Stimulated activated CD8-positive, alpha-beta memory T cell treated with anti-CD3 and anti-CD28 coated beads, Interleukin-2, amount 100 ng/mL, for 48 hours (primary cell): Measurements from ENCODE around the gene ARSG.
A peak's percentile ranks its signal among the peaks of the same experiment; 100 is the strongest.

ENCODE experiments used
- DNase-seq, 2 donors: peaks; one replicate each; pipeline ENCODE4 v3.0.0-alpha.2; 2020; ENCODE audit warnings: low read depth in 2 of 2

ARSG gene

DNA sequence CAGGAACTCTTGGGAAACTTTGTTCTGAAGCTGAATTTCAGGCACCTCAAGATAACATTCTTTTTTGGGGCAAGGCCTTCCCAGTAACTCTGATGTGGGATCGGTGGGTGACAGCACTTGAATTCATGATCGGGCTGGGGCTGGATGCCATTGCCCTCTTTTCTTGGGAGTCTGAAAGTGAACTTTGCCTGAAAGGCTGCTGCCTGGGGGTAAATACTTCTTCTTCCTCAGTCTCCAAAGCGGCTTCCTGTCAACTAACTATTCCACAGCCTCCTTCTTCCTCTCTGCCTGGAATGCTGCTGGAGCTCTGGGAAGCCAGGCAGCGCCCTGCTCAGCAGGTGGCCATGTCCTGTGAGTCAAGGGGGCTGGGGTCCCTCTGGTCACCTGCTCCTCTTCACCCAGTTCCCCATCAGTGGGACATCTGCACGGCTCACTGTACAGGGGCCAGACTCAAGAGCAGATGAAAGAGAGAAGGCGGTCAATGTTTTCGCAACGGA is 86.5 kb downstream of the ARSG start:
- DNase-seq, result no peak

DNA sequence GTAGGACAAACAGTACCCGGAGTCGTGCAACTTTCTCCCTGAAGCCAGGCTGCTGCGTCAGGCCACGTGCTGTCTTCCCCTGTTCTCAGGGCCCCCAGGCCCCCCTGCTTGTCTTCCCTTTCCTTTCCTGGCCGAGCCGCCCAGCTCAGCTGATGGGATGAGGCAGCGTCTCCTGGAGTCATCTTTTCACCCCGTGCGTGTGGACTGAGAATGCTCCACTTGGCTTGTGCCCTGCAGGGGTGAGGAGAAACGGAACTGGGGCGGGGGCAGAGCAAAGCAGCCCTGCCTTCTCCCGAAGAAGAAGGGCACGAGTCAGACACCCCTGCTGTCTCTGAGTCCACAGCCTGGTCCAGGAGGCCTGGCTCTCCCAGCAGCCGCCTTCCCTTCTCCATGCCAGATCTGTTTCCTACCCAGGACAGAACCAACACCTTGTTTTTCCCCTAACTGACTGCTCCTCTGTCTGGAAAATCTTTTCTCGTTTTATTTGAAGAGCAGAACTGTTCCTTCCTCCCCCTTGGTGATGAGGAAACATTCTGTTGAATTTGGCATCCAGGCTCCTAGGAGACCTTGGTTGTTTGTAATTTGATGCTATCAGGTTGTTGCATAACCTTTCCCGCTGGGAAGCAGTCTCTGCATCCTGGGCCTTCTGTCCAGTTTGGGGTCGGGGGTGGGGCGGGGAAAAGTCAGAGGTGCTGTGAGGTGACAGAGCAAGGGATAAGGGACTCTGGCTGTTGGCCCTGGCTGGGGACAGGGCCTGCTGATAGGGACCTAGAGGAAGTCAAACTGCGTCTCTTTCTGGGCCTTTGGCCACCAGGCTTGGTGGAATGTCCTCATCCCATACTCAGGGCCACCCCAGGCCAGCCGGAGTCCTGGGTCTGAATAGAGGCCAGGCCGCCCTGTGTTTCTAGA is 87.2 kb downstream of the ARSG start:
- DNase-seq, result no peak

DNA sequence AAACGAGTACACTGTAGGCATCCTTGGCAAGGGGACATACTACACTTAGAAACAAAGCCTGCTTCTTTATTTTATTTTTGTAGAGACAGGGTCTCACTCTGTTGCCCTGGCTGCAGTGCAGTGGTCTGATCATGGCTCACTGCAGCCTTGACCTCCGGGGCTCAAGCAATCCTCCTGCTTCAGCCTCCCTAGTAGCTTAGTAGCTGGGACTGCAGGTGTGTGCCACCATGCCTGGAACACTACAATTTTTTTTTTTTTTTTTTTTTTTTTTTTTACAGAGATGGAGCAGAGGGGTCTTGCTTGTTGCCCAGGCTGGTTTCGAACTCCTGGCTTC is 87.8 kb downstream of the ARSG start:
- DNase-seq, result no peak

DNA sequence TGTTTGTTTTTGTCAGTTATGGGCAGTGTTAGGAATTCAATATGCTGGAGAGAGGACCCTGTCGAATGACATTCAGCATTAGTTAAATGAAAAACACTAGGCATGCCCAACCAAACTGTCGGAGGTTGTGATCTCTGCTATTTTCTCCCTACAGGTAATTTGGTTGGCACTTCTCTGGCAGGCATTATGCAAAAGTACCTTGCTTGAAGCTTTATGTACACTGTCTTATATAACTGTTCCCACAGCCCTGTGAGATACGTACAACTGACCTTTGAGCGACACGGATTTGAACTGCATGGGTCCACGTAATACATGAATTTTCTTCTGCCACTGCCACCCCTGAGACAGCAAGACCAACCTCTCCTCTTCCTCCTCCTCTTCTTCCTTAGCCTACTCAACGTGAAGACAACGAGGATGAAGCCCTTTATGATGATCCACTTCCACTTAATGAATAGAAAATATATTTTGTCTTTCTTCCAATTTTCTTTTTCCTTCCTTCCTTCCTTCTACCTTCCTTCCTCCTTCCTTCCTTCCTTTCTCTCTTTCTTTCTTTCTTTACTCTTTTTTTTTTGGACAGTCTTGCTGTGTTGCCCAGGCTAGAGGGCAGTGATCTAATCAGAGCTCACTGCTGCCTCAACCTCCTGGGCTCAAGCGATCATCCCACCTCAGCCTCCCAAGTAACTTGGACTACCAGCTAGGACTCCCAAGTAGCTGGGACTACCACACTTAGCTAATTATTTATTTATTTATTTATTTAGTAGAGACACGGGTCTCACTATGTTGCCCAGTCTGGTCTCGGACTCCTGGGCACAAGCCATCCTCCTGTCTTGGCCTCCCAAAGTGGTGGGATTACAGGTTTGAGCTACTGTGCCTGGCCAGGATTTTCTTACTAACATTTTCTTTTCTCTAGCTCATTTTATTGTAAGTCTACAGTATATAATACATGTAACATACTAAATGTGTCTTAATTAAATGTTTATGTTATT is 88.7 kb downstream of the ARSG start:
- no peak for DNase-seq

DNA sequence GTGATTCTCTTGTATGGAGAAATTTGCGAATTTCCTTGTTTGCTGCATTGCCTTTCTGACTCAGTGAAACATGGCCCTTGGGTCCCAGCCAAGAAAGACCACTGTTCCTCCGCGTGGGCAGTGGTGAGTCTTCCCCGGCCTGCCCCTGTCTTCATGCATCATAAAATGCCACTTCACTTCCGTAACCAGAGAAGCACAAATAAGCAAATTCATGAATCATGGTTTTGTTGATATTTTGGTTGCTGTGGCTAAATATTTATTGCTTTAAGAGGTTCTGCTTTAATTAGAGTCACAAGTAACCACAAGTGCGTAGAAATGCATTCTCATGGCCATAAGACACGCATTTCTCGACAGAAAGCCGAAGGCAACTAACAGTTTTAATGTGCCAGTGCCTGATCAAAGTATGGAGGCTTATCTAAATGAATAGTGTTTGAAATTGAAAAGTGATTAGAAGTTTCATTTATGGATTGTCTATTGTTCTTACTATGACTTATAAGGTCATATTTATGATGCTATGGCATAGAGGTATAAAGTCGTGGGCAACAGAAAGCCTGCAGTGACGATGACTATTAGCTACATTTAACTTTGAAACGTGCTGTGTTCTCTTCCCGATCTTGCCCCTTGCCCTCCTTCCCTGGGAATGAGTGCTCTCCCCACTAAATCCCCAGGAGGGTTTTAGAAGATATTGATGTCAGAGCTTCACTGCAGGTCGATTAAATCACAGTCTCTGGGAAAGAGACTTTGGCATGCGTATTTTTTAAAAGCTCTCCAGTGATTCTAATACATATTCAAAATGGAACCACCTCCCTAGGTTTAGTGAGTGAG is 90.0 kb downstream of the ARSG start:
- peak in 1 of 2 donors; percentile 23 for DNase-seq

DNA sequence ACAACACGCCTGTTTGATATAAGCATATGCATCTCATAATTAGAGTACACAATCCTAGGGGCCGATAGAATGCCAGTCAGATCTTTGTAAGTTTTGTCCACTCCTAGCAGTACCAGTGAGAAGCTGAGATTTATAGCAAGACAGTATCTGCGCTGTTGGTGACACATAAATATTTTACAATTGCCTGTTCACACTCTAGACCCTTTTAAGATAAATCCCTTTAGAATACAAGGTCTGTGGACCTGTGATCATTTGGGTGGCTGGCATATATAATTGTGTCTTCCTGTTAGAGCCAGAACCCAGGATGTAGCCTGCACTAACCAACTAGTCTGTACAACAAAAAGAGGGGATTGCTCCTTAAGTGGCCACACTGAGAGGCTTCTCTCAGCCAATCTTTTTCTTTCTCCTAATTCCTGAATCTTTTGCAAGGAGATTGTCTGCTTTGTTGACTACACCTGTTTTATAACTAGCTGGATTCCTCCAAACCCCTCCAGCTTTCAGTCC is 91.3 kb downstream of the ARSG start:
- no peak for DNase-seq

DNA sequence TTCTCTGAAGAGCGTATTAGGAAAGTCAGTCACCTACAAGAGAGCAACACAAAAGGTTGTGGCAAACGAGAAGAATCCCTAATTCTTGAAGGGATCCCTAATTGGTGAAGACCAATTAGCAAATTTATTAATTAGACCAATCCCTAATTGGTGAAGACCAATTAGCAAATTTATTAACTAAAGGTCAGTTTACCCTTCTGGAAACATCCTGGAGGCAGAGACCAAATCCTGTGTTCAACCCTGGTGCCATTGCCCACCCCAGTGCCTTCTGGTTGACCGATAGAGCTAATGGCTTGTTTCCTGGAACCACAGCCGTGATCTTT is 91.8 kb downstream of the ARSG start:
- DNase-seq, result no peak

DNA sequence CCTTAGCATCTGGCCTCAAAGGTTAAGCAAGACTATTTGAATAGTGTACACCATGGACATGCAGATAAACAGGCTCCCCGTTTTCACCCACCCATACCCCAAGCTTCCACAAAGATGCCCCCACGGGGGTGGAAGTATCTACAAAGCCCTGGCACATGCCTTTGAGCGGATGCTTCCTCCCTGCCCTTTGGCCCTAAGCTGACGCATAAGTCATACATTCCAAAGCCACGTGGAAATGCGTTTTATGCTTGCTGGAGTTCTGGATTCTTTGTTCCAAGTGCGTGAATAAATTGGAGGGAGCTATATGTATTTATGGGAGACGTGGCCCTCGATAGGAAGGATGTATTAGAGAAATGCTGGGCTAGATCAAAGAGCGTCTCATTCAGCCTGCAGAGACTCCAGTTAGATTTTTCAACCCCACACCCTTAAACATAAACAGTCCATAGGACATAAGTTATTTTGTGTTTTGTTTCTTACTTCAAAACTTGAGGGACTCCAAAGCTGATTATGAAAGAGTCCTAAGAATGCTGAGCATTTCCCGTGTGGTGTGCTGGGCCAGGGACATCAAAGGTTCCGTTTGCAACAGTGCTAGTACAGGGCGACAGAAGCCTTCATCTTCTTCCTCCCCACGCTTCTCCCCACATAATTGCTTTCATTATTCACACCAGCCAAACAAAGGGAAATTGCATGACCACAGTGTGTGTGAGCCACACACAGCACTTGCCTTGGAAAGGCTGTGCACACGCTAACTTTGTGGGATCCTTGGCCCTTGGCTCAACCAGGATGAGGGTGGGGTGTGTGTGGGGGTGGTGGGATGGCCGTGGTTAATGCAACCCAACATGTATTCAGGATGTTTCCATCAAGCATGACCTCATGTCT is 92.4 kb downstream of the ARSG start:
- no peak for DNase-seq

DNA sequence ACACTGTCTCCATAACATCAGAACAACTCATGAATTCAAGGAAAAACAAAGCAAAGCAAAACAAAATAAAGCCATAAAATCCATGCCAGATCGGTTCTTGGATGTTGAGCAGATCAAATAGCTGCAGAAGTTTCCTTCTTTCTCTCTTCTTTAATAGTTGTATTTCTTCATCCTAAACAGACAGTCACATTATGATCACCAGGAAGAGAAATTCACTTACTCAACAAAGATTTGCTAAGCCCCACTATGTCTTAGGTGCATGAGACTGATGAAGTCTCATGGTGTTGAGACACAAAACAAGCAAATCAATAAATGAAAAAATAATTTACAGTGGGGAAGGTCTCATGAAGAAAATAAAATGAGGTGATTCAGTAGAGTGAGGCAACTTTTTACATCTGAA is 93.2 kb downstream of the ARSG start:
- DNase-seq, result no peak

DNA sequence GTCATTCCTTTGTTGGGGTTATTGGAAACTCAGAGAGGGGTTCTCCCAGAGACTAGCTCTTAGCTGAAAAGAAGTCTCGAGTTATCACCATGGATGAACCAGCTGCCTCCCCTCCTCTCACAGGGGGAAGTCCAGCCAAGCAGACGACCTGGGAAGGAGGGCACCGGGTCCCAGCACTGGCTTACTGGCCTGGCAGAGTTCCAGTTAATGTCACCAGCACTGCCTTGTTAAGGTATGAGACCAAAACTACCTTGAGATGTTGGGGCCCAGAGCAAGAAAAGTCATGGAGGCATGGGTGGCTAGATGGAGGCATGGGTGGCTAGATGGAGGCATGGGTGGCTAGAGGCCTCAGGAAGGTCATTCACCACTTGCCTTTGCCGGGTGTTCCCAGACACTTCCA is 93.6 kb downstream of the ARSG start:
- DNase-seq, result no peak

DNA sequence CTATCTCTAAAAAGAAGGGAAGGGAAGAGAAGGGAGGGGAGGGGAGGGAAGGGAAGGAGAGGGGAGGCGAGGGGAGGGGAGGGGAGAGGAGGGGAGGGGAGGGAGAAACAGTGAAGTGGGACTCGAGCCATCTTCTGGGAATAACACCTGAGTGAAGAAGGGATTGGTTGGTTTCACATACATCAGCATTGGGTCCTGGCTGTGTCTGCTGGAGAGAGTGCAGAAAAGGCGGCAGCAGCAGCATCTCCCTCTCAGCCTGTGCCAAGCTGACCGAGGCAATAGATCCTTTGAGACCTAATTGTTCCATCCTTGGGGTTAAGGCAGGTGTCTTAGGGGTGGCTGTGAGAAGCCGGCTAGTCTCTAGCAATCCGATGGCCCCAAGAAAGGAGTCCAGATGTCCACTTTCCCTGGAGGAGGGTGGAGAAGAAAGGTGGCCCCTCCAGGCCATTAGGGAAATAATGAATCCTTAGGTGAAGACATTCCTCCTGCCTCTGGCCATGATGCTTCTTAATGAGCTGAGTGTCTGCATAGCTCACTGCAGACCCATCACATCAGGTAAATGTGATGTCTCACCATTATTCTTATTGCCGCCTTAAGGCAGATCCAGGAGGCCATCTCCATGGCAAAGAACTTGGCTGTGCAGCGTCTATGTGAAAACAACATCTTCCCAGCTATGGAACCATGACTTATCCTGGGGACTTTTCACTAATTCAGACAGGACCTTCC is 94.4 kb downstream of the ARSG start:
- no peak for DNase-seq

DNA sequence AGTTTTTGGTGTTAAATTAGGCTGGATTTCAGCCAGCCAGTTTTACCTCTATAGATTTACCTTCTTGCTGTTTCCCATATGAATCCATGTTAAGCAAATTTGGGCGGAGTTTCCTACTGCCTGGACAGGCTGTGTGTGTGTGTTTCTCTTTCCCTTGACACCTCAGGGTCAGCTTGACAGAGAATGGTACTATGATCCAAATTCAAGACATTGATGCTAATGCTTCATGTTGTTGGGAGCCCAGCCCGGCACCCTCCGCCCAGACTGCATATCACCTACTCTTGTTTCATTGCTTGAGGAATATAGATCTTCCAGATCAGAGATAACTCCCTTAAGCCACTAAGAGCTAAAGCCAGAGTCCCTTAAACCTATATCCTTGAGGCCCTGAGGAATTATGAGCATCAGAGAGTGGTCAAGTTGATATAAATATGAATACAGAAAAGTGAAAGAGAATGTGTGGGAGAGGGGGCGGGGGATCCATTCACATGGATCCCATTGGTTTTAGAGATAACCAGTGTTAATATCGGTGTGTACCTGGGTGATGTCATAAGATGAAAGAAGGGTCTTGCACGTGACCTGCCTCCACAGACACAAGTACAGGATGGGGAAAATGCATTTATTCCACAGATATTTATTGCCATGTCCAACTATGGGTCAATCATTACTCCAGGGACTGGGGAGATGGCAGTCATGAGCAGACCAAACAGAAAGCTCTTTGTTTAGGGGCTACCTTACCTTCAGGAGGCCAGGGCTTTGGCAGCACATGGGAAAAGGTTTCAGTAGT is 96.3 kb downstream of the ARSG start:
- no peak for DNase-seq

DNA sequence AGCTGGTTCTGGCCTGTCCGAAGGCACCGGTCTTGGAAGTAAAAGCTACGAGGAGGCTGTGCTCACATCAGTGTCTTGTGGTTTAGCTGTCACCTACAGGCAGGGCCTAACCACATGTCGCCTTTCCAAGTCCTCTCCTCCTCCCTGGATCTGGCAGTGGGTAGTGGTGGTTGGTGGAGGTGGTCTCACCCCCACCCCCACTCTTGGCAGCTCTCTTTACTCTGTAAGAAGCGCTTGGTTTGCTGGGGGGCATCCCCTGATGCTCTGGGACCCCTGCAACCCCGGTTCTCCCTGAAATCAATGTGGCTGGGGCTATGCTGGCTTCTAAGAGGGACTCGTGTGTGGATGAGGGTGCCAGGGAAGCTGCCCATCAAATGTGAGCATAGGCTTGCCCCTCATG is 97.7 kb downstream of the ARSG start:
- no peak for DNase-seq

DNA sequence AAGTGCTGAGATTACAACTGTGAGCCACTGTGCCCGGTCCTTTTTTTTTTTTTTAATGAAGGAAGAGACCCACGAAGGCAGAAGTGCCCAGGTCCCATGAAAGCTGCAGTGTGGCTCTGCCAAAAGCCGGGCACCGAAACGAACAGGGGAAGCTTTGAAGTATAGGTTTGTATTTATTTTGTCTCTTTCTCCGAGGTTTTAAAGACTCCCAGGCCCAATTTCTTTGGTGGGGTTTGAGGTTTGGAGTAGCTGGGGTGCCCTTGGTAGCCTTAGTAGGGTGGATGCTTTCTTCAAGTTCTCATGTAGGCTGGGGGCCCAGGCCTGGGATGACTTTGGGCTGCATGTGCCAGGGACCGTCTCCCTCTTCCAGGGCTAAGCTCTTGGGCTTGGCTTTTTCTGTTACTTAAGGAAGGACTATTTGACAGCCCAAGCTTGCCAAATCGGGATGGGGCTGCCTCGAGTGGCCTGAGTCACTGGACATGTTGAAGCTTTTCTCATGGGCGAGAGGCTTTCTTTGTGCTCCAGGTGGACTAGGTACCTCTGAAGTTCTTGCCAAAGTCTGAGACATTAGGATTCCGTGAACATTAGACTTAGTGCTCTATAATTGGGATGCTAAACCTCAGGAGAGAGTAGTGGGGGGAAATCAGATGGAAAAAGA is 99.7 kb downstream of the ARSG start:
- no peak for DNase-seq

DNA sequence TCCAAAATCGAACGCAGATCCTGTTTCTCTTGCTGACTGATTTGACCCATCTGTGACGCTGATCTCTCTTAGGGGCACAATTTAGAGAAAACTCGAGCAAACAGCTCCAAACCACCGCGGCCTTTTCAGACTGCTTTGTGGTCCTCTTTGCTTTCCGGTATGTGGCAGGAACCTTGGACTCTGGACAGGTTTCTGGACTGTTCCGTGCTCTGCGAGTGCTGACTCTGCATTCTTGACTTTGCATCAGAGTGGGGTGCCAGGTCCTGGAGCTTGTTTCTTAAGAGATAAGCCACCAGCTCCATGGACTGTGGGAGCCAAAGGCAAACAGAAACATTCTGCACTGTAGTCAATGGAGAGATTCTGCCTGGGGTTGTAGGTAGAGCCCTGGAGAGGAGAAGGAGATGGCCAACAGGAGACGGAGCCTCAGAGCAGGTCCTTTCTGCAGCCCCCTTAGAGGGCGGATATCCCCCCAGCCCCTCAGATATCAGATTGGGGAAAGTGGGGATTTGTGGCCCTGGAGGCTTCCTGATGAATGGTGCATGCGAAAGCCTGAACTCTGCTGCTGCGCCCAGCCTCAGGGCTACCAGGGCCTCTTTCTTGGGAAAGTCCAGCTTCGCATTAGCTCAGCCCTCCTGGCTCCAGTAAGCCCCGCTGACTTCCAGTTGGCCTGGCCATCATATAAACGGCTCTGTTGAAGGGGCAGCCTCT is 100.4 kb downstream of the ARSG start:
- DNase-seq, result no peak

DNA sequence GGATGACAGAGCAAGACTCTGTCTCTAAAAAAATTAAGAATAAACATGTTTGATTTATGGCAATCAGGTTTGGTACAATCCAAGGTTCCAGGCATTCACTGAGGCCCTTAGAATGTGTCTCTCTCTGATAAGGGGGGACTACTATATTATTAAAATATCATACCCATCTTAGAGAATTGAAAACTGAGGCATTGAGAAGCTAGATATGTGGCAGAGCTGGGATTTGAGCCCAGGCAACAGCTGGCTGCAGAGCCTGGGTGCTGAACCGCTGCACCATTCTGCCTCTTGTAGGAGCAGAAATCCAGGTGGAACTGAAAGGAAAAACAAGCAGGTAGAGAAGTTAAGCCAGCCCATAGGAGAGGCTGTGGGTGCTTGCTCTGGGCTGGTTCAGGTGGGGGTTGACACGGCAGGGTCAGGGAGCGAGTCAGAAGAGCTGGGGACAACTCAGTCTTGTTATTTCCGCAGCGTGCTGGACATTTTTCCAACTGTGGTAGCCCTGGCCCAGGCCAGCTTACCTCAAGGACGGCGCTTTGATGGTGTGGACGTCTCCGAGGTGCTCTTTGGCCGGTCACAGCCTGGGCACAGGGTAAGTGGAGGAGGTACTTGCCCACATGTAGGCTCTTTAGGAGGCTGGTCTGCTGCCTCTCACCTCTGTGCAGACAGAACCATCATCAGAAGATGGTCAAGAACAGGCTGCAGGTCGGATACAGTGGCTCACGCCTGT is 103.5 kb downstream of the ARSG start:
- no peak for DNase-seq
